Naive thymus-derived CD4-positive, alpha-beta T cell (primary cell): ENCODE data around the gene MED29. TPM values are rescaled to one million over a fixed set of nuclear protein-coding genes. Genes with fewer than 3 reads are reported as not detected.

ENCODE experiments used
- ATAC-seq: fragments of 150-1000 bp; cut with Tn5 transposase; 2 replicates; pipeline ENCODE4 v1.10.0; 2021; ENCODE audit warnings: mild to moderate bottlenecking, moderate library complexity
- CTCF ChIA-PET: fragments of 350-600 bp; sonication (Branson Sonifier 250); formaldehyde crosslinking; loops from one replicate; lab custom pipeline; 2021; ENCODE audit warnings: antibody characterized with exemption; lab: Charles Lee
- POLR2A ChIA-PET: fragments of 350-600 bp; sonication (Branson Sonifier 250); formaldehyde crosslinking; loops from one replicate; lab custom pipeline; 2021; ENCODE audit warnings: antibody characterized with exemption, inconsistent platforms; lab: Charles Lee
- DNase-seq, 9 donors: peaks; one replicate each; pipeline versions ENCODE4 v3.0.0 to v3.0.0-alpha.2; 2020 to 2022; ENCODE audit warnings: mixed read lengths in 1 of 9
- H3K27ac ChIP-seq: one replicate; pipeline ENCODE4 v1.7.0; 2013; ENCODE audit warnings: mild to moderate bottlenecking, low read depth, low read length, moderate library complexity
- H3K27me3 ChIP-seq, 2 donors: one replicate each; pipeline ENCODE4 v1.7.0; 2013; ENCODE audit warnings: low read length in 2 of 2, mild to moderate bottlenecking in 2 of 2, moderate library complexity in 2 of 2; ENCODE audit not compliant: control insufficient read depth in 2 of 2, insufficient read depth in 2 of 2
- H3K36me3 ChIP-seq, 3 experiments: 1 replicate in 2 of 3; 2 replicates in 1 of 3; pipeline ENCODE4 v1.7.0; 2013; ENCODE audit warnings: low read length in 3 of 3, mild to moderate bottlenecking in 3 of 3, moderate library complexity in 1 of 3; ENCODE audit not compliant: insufficient read depth in 3 of 3, control insufficient read depth in 2 of 3
- H3K4me1 ChIP-seq, 2 donors: one replicate each; pipeline ENCODE4 v1.7.0; 2013; ENCODE audit warnings: low read length in 2 of 2, mild to moderate bottlenecking in 2 of 2, moderate library complexity in 1 of 2; ENCODE audit not compliant: control insufficient read depth in 2 of 2, insufficient read depth in 2 of 2
- H3K4me3 ChIP-seq: 2 replicates; pipeline ENCODE4 v1.7.0; 2013; ENCODE audit warnings: mild to moderate bottlenecking, low read length
- H3K9me3 ChIP-seq, 3 experiments: 1 replicate in 2 of 3; 2 replicates in 1 of 3; pipeline ENCODE4 v1.7.0; 2013; ENCODE audit warnings: low read length in 3 of 3; ENCODE audit not compliant: control insufficient read depth in 2 of 3
- H3K27ac Mint-ChIP-seq, 9 donors: one replicate each; pipeline ENCODE4 v1.8.0; 2020 to 2022; ENCODE audit warnings: mixed read lengths in 9 of 9, mild to moderate bottlenecking in 8 of 9, moderate library complexity in 5 of 9, inconsistent platforms in 2 of 9
- H3K27me3 Mint-ChIP-seq, 5 donors: one replicate each; pipeline ENCODE4 v1.8.0; 2021 to 2022; ENCODE audit warnings: mixed read lengths in 5 of 5, mild to moderate bottlenecking in 1 of 5
- H3K36me3 Mint-ChIP-seq, 5 donors: one replicate each; pipeline ENCODE4 v1.8.0; 2020 to 2022; ENCODE audit warnings: mixed read lengths in 5 of 5, mild to moderate bottlenecking in 3 of 5, inconsistent platforms in 1 of 5
- H3K4me1 Mint-ChIP-seq, 7 donors: one replicate each; pipeline ENCODE4 v1.8.0; 2020 to 2022; ENCODE audit warnings: mixed read lengths in 7 of 7, mild to moderate bottlenecking in 3 of 7, inconsistent platforms in 1 of 7
- H3K4me3 Mint-ChIP-seq, 10 donors: one replicate each; pipeline ENCODE4 v1.8.0; 2020 to 2022; ENCODE audit warnings: mild to moderate bottlenecking in 10 of 10, mixed read lengths in 10 of 10, moderate library complexity in 6 of 10, inconsistent platforms in 2 of 10
- H3K9me3 Mint-ChIP-seq, 11 donors: one replicate each; pipeline ENCODE4 v1.8.0; 2020 to 2022; ENCODE audit warnings: mixed read lengths in 11 of 11, mild to moderate bottlenecking in 4 of 11, inconsistent platforms in 1 of 11, moderate library complexity in 1 of 11
- intact Hi-C, 2 donors: fragments of 100-400 bp; cut with micrococcal nuclease; formaldehyde crosslinking; loops; one replicate each; pipeline ENCODE4 v1.15.1; 2023
- polyA plus RNA-seq, 2 donors: library from polyadenylated mRNA; unstranded; fragments of 300-500 nt; fragmentation: Illumina TruSeq; gene quantifications; one replicate each; pipeline ENCODE4 v1.2.3, GENCODE V29; 2021
- total RNA-seq, 6 experiments: library from RNA in 5 of 6; stranded (reverse) in 5 of 6; gene quantifications; 1 replicate in 5 of 6; 2 replicates in 1 of 6; pipeline ENCODE4 v1.2.3 and lab custom pipeline; 2021 to 2026

The MED29 gene
- total and polyA plus RNA-seq, 7 experiments from 2014 or later, result 44.2 to 61.0 (median 52.0) TPM

GRCh38 chr19:39355253-39355652 lies 35.9 kb upstream of the MED29 start:
- no peak for DNase-seq
- Histone ChIP-seq H3K36me3 (peaks cover 16 to 82% (median 16%) of the 10 kb centered on the region in 3 experiments), H3K4me1 (no peaks in the 10 kb centered on the region), H3K27me3 (no peaks in the 10 kb centered on the region), H3K4me3 (no peak overlapping the region), H3K9me3 (no peaks in the 10 kb centered on the region), H3K27ac (no peak overlapping the region)
- no peak for ATAC-seq
- peaks cover 0 to 20% (median 12%) of the 10 kb centered on the region in 7 donors for H3K4me1 Mint-ChIP-seq
- H3K4me3 Mint-ChIP-seq, result no peak overlapping the region
- no peaks in the 10 kb centered on the region for H3K9me3 Mint-ChIP-seq
- POLR2A ChIA-PET, result no interaction called here
- peaks cover 14 to 47% (median 23%) of the 10 kb centered on the region in 5 donors for H3K36me3 Mint-ChIP-seq
- intact Hi-C loops, result no loop called here
- CTCF ChIA-PET, result no interaction called here
- no peaks in the 10 kb centered on the region for H3K27me3 Mint-ChIP-seq
- peak overlapping the region in 2 of 9 donors; percentile 22 to 59 for H3K27ac Mint-ChIP-seq

- H3K9me3 ChIP-seq, result no peaks in the 10 kb centered on the region
- no peaks in the 10 kb centered on the region for H3K27me3 Mint-ChIP-seq
- intact Hi-C loops, result no loop called here
- H3K27ac Mint-ChIP-seq, result no peak overlapping the region
- no peak overlapping the region for H3K4me3 ChIP-seq
- no peak for ATAC-seq
- H3K4me3 Mint-ChIP-seq, result no peak overlapping the region
- H3K4me1 Mint-ChIP-seq, result peaks cover 0 to 20% (median 12%) of the 10 kb centered on the region in 7 donors
- ChIA-PET CTCF (no interaction called here), POLR2A (interaction anchor here (0.6 kb wide), 1 partner anchor 29 kb away, joined by 3 read pairs; no protein-coding TSS in a partner anchor)
- no peak for DNase-seq
- H3K36me3 Mint-ChIP-seq, result peaks cover 14 to 55% (median 23%) of the 10 kb centered on the region in 5 donors
- no peak overlapping the region for H3K27ac ChIP-seq
- no peaks in the 10 kb centered on the region for H3K4me1 ChIP-seq
- H3K9me3 Mint-ChIP-seq, result no peaks in the 10 kb centered on the region
- no peaks in the 10 kb centered on the region for H3K27me3 ChIP-seq
- peaks cover 16 to 87% (median 23%) of the 10 kb centered on the region in 3 experiments for H3K36me3 ChIP-seq
Measured at GRCh38 chr19:39356073-39356472, 35.1 kb upstream of the MED29 start.

GRCh38 chr19:39356647-39357046 lies 34.5 kb upstream of the MED29 start:
- Mint-ChIP-seq H3K4me3 (no peak overlapping the region), H3K9me3 (no peaks in the 10 kb centered on the region), H3K4me1 (peaks cover 0 to 15% (median 7%) of the 10 kb centered on the region in 7 donors), H3K27ac (no peak overlapping the region), H3K27me3 (no peaks in the 10 kb centered on the region), H3K36me3 (peaks cover 14 to 55% (median 23%) of the 10 kb centered on the region in 5 donors)
- DNase-seq, result no peak
- Histone ChIP-seq H3K27ac (no peak overlapping the region), H3K4me1 (no peaks in the 10 kb centered on the region), H3K27me3 (no peaks in the 10 kb centered on the region), H3K9me3 (no peaks in the 10 kb centered on the region), H3K36me3 (peaks cover 16 to 81% (median 23%) of the 10 kb centered on the region in 3 experiments), H3K4me3 (no peak overlapping the region)
- no peak for ATAC-seq
- intact Hi-C loops, result no loop called here
- ChIA-PET POLR2A (no interaction called here), CTCF (no interaction called here)

GRCh38 chr19:39359026-39359425 lies 32.2 kb upstream of the MED29 start:
- H3K27me3 Mint-ChIP-seq, result no peaks in the 10 kb centered on the region
- H3K9me3 ChIP-seq, result no peaks in the 10 kb centered on the region
- ATAC-seq (no peak), DNase-seq (no peak)
- ChIA-PET POLR2A (no interaction called here), CTCF (no interaction called here)
- H3K36me3 Mint-ChIP-seq, result peaks cover 11 to 50% (median 27%) of the 10 kb centered on the region in 5 donors
- H3K36me3 ChIP-seq, result peaks cover 10 to 85% (median 26%) of the 10 kb centered on the region in 3 experiments
- H3K9me3 Mint-ChIP-seq, result no peaks in the 10 kb centered on the region
- H3K4me1 Mint-ChIP-seq, result peaks cover 0 to 10% (median 0%) of the 10 kb centered on the region in 7 donors
- no peak overlapping the region for H3K4me3 ChIP-seq
- no peak overlapping the region for H3K27ac Mint-ChIP-seq
- H3K4me3 Mint-ChIP-seq, result no peak overlapping the region
- no peaks in the 10 kb centered on the region for H3K4me1 ChIP-seq
- intact Hi-C loops, result no loop called here
- H3K27ac ChIP-seq, result no peak overlapping the region
- H3K27me3 ChIP-seq, result no peaks in the 10 kb centered on the region

GRCh38 chr19:39360599-39360998 lies 30.6 kb upstream of the MED29 start:
- intact Hi-C loops, result no loop called here
- H3K27ac Mint-ChIP-seq, result peak overlapping the region in 2 of 9 donors; percentile 14 to 27
- Histone ChIP-seq H3K27ac (no peak overlapping the region), H3K4me1 (no peaks in the 10 kb centered on the region), H3K27me3 (no peaks in the 10 kb centered on the region), H3K4me3 (no peak overlapping the region), H3K9me3 (no peaks in the 10 kb centered on the region), H3K36me3 (peaks cover 10 to 83% (median 26%) of the 10 kb centered on the region in 3 experiments)
- peaks cover 0 to 10% (median 0%) of the 10 kb centered on the region in 7 donors for H3K4me1 Mint-ChIP-seq
- ATAC-seq, result no peak
- no peak for DNase-seq
- ChIA-PET CTCF (no interaction called here), POLR2A (interaction anchor here (0.6 kb wide), 1 partner anchor 283 kb away, joined by 3 read pairs; no protein-coding TSS in a partner anchor)
- H3K36me3 Mint-ChIP-seq, result peaks cover 7 to 45% (median 23%) of the 10 kb centered on the region in 5 donors
- no peaks in the 10 kb centered on the region for H3K9me3 Mint-ChIP-seq
- no peaks in the 10 kb centered on the region for H3K27me3 Mint-ChIP-seq
- H3K4me3 Mint-ChIP-seq, result no peak overlapping the region

- Mint-ChIP-seq H3K9me3 (no peaks in the 10 kb centered on the region), H3K27me3 (no peaks in the 10 kb centered on the region), H3K27ac (peak overlapping the region in 2 of 9 donors; percentile 63 to 79), H3K36me3 (peaks cover 0 to 25% (median 10%) of the 10 kb centered on the region in 5 donors), H3K4me3 (no peak overlapping the region), H3K4me1 (peaks cover 0 to 10% (median 0%) of the 10 kb centered on the region in 7 donors)
- Histone ChIP-seq H3K4me1 (no peaks in the 10 kb centered on the region), H3K36me3 (peaks cover 4 to 69% (median 18%) of the 10 kb centered on the region in 3 experiments), H3K4me3 (no peak overlapping the region), H3K27me3 (no peaks in the 10 kb centered on the region), H3K27ac (no peak overlapping the region), H3K9me3 (no peaks in the 10 kb centered on the region)
- intact Hi-C loops, result no loop called here
- DNase-seq (no peak), ATAC-seq (peak; percentile 4)
- CTCF ChIA-PET, result no interaction called here
- POLR2A ChIA-PET, result interaction anchor here (0.6 to 0.9 kb wide), 3 partner anchors 12 to 28 kb away, joined by 3 to 4 read pairs (median 3); partner anchors contain the start of genes MED29 and PAF1
Measured at GRCh38 chr19:39362682-39363657, 28.2 kb upstream of the MED29 start.
